Right kidney (tissue), 9 donors: ENCODE measurements around the gene C1orf116.

Experiments used
- DNase-seq: peaks from one replicate; pipeline ENCODE4 v3.0.0-alpha.2; 2016
- long read RNA-seq, 8 donors: transcript quantifications; one replicate each; lab custom pipeline, GENCODE V29; 2026

C1orf116 gene
- long read RNA-seq, donor 1, full-length matches to known transcripts, result 5 of 12 reads
- long read RNA-seq, donor 1, partial matches to known transcripts, result 7 of 12 reads
- long read RNA-seq, donor 1, other reads (novel, unspliced or antisense), result 0 of 12 reads
- long read RNA-seq, donor 2, full-length matches to known transcripts, result 4 of 4 reads
- long read RNA-seq, donor 2, partial matches to known transcripts, result 0 of 4 reads
- long read RNA-seq, donor 2, other reads (novel, unspliced or antisense), result 0 of 4 reads
- long read RNA-seq, donor 3, full-length matches to known transcripts, result 6 of 6 reads
- long read RNA-seq, donor 3, partial matches to known transcripts, result 0 of 6 reads
- long read RNA-seq, donor 3, other reads (novel, unspliced or antisense), result 0 of 6 reads
- long read RNA-seq, donor 4, full-length matches to known transcripts, result 4 of 9 reads
- long read RNA-seq, donor 4, partial matches to known transcripts, result 5 of 9 reads
- long read RNA-seq, donor 4, other reads (novel, unspliced or antisense), result 0 of 9 reads
- long read RNA-seq, donor 5, full-length matches to known transcripts, result 6 of 17 reads
- long read RNA-seq, donor 5, partial matches to known transcripts, result 11 of 17 reads
- long read RNA-seq, donor 5, other reads (novel, unspliced or antisense), result 0 of 17 reads
- long read RNA-seq, donor 6, full-length matches to known transcripts, result 5 of 5 reads
- long read RNA-seq, donor 6, partial matches to known transcripts, result 0 of 5 reads
- long read RNA-seq, donor 6, other reads (novel, unspliced or antisense), result 0 of 5 reads
- long read RNA-seq, donor 7, full-length matches to known transcripts, result 9 of 19 reads
- long read RNA-seq, donor 7, partial matches to known transcripts, result 10 of 19 reads
- long read RNA-seq, donor 7, other reads (novel, unspliced or antisense), result 0 of 19 reads
- long read RNA-seq, donor 8, full-length matches to known transcripts, result 3 of 28 reads
- long read RNA-seq, donor 8, partial matches to known transcripts, result 25 of 28 reads
- long read RNA-seq, donor 8, other reads (novel, unspliced or antisense), result 0 of 28 reads

GRCh38 chr1:207032528-207033017 lies at the start of gene C1orf116:
TSS of gene C1orf116 (minus strand) at chr1:207032756. CDS start at chr1:207027598, 5,158 bp downstream.
- peak; percentile 54 for DNase-seq

- no peak for DNase-seq
Measured at GRCh38 chr1:207081806-207082205, 49.2 kb upstream of the C1orf116 start.

GRCh38 chr1:207081088-207081487 lies 48.5 kb upstream of the C1orf116 start:
- no peak for DNase-seq

GRCh38 chr1:207079706-207080241 lies 47.2 kb upstream of the C1orf116 start:
- DNase-seq, result no peak

GRCh38 chr1:207078578-207079132 lies 46.1 kb upstream of the C1orf116 start:
- DNase-seq, result no peak

DNA sequence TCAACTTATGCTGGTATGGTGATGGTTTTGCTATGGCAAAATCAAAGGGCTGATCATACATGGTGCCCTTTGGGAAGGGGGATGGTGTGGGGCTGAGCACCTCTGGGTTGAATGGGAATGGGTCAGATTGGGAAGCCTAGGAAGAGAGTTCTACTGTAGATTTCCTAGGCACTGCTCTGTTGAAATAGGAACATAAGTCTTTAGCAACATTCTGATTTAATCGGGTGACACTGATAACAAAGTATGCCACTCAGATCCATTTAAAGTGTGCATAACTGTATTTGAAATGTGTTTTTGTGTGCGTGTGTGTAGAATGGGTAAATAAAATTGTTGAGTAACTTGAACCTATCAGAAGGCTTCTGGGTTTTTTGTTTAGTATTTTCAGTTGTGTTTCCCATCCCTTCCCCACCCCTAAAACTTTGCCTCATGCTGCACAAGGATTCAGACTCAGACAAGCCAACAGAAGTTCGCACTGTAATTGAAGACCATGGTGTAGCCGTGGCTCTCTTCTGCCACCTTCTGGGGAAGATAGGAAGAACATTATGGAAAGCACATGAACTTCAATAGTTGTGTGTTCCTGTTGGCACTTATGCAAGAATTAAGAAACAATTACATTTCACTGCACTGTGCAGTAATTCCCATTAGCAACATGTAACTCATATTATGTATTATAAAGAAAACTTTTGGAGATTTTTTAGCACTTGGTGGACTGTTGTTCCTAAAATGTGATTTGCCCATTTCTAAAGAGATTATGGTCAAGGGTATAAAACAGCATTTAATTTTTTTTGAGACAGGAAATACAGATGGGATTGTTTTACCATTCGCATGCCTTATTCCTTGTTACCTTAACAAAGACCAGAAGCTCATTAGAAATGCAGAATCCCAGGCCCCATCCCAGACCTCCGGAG lies 45.2 kb upstream of the C1orf116 start:
- DNase-seq, result no peak

GRCh38 chr1:207077012-207077411 lies 44.5 kb upstream of the C1orf116 start:
- DNase-seq, result no peak

GRCh38 chr1:207076181-207076955 lies 43.8 kb upstream of the C1orf116 start:
- DNase-seq, result no peak

DNA sequence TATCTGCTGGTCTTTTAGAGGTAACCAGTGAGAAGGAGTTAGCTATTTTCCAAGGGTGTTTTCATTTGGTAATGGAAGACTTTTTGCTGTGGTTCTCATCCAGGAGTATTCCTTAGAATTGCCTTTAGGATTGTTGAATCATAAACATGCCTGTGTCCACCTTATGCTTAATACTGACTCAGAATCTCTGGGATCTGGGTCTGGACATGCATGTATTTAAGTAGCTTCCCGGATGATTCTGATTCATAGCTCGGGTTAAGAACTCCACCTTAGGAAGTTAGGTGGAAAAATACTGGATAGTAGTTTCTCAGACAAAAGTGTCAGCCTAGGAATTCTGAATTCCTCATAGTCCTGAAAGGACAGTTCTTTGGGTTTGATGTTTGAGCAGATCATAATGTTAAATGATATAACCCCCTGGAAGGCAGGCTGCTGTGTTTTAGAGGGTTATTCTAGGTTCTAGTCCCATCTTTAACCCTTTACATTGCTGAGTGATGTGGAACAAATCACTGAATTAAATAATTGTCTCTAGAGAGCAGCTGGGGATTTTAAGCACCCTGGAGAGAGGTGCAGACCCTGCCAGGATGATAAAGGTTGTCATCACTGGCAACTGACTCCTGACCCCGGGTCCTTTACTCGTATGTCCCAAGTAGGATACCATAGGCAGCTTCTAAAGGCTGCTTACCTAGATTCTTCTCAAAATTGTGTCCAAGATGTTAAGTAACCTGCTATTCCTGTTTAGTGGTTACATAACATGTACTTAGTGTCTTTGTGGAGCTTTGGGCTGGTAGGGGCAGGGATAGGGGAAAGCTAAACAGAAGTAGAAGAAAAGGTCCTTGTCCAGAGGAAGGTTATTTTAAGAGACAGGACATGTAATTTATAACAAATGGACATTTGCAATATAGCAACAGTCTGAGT lies 41.6 kb upstream of the C1orf116 start:
- no peak for DNase-seq

- DNase-seq, result no peak
Measured at GRCh38 chr1:207072233-207072632, 39.7 kb upstream of the C1orf116 start.

GRCh38 chr1:207071426-207071825 lies 38.9 kb upstream of the C1orf116 start:
- no peak for DNase-seq

GRCh38 chr1:207070811-207071210 lies 38.3 kb upstream of the C1orf116 start:
- no peak for DNase-seq

GRCh38 chr1:207069858-207070506 lies 37.4 kb upstream of the C1orf116 start:
- DNase-seq, result no peak

DNA sequence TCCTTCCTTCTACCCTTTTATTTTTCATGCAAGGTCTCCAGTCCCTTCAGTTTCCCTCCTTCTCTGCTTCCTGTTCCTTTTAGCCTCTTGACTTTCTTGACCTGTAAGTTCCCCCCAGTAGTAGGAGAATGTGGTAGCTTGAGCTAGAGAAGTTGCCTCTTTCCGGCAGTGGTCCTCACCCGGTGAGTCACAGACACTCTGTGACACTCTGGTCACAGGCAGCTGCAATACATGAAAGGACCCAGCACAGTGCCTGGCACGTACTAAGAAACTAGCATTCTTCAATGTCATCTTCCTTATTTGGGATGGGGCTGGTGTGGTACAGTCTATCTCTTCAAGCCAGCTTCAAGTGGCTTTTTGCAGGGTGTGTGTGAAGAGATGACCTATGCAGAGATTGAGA lies 36.5 kb upstream of the C1orf116 start:
- no peak for DNase-seq

DNA sequence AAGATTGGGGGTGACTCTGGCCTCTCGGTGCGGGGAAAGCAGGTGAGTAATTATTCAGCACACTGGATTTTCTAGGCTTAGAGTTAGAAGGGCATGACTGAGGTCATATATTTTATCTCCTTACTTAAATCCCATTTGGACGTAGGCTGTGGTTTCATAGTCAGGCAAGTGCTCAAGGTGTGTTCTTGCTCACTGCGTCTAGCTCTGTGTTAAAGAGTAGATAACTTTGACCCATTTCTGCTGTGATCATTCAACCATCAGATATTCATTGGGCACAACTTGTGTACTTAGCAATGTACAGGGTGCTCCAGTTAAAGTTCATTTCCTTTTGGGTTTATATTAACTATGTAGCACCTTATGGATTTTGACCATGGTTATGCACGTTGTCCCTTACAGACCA lies 35.1 kb upstream of the C1orf116 start:
- no peak for DNase-seq

DNA sequence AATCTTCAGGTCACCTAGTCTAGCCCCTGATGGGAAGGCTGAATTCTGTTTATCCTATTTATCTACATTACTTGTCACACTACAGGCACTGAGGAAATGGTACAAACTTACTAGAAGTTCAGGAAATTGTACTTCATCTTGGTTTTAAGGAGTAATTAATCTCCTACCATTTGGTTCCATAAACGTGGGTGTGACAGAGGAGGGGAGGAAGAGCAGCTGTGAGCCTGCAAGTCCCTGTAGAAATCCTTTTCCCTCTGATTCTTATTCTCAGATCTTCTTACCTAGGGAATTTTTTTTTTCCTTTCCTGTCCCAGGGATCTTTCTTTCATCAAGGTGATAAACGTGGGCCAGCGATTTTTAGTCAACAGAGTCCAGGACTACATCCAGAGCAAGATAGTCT lies 34.6 kb upstream of the C1orf116 start:
- no peak for DNase-seq

GRCh38 chr1:207064561-207064960 lies 32.0 kb upstream of the C1orf116 start:
- no peak for DNase-seq

DNA sequence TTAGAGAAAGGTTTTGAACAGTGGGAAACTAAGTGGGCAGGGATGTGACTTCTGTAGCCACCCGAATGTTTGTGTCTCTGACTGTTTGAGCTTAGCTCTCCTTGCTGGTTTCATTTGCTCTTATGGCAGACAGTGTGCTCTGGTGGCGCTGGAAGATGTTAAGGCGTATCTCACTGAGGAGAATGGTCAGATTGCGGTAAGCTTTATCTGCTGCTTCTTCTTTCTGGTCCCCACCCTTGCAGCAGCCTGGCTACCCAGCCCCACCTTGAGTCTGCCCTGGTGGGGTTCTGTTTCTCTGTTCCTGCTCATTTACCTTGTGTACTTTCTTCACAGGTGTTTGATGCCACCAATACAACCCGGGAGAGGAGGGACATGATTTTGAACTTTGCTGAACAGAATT lies 30.5 kb upstream of the C1orf116 start:
- DNase-seq, result no peak

DNA sequence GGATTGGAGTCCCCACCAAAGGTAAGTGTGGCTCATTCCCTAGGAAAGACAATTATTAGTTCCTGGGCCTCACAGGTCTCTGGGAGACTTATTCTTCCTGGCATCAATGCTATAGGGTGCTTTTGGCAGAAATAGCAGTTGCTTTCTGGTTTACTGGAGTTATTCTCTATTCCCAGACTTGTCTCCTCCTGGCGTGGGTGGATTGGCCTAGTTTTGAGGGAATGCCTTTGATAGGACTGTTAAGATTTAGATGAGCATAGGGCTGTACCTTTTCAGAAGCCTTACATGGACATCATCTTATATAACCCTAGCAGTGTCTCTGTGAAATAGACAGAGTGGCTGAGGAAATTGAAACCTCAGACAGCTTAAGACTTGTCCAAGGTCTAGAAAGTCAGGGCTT lies 29.5 kb upstream of the C1orf116 start:
- no peak for DNase-seq
